Measurements from ENCODE around the gene TMEM203. TPM values are rescaled to one million over a fixed set of nuclear protein-coding genes. Genes with fewer than 3 reads are reported as not detected.

The TMEM203 gene
- total RNA-seq, 4 donors from 2014 or later, result 18.9 to 42.1 (median 28.7) TPM

DNA sequence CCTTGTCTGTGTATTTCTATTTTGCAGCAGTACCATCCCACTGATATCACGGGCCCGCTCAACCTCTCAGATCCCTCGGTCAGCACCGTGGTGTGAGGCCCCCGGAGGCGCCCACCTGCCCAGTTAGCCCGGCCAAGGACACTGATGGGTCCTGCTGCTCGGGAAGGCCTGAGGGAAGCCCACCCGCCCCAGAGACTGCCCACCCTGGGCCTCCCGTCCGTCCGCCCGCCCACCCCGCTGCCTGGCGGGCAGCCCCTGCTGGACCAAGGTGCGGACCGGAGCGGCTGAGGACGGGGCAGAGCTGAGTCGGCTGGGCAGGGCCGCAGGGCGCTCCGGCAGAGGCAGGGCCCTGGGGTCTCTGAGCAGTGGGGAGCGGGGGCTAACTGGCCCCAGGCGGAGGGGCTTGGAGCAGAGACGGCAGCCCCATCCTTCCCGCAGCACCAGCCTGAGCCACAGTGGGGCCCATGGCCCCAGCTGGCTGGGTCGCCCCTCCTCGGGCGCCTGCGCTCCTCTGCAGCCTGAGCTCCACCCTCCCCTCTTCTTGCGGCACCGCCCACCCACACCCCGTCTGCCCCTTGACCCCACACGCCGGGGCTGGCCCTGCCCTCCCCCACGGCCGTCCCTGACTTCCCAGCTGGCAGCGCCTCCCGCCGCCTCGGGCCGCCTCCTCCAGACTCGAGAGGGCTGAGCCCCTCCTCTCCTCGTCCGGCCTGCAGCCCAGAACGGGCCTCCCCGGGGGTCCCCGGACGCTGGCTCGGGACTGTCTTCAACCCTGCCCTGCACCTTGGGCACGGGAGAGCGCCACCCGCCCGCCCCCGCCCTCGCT lies 37.5 kb downstream of the TMEM203 start:
- no peaks in the 10 kb centered on the region for H3K36me3 ChIP-seq
- H3K4me3 ChIP-seq, result peak overlapping the region in 3 of 4 donors; percentile 30 to 48 (median 46)
- H3K27ac ChIP-seq, result peak overlapping the region; percentile 4 to 72 (median 48)
- in situ Hi-C loops (cut with MboI; ENCODE audit: low pct_ligation_motif_present in 1 of 4, low pct_unique_long_range_greater_than_20kb in 1 of 4, low sequenced_read_pairs in 3 of 4) (no loop called here), intact Hi-C loops (cut with DNase I; ENCODE audit: low total_unique reads) (no loop called here)
- DNase-seq, result peak; percentile 72
- WGBS, 2 donors (ENCODE audit: low coverage in 1 of 2), result 6% methylated on average over 26 of the region's 57 CpGs; no CpG with 5 or more reads in 1 of the 2 donors
- peaks cover 14 to 41% (median 38%) of the 10 kb centered on the region in 4 donors for H3K4me1 ChIP-seq
- peak; percentile 22 for TF ChIP-seq POLR2A (IDR thresholded peaks at IDR 0.05)
- TF ChIP-seq POLR2AphosphoS5 (IDR thresholded peaks at IDR 0.05), result no peak
- no peak for TF ChIP-seq EP300 (IDR thresholded peaks at IDR 0.05; ENCODE audit: low read depth)
- peaks cover 100% of the 10 kb centered on the region for H3K27me3 ChIP-seq
- no peaks in the 10 kb centered on the region for H3K9me3 ChIP-seq

DNA sequence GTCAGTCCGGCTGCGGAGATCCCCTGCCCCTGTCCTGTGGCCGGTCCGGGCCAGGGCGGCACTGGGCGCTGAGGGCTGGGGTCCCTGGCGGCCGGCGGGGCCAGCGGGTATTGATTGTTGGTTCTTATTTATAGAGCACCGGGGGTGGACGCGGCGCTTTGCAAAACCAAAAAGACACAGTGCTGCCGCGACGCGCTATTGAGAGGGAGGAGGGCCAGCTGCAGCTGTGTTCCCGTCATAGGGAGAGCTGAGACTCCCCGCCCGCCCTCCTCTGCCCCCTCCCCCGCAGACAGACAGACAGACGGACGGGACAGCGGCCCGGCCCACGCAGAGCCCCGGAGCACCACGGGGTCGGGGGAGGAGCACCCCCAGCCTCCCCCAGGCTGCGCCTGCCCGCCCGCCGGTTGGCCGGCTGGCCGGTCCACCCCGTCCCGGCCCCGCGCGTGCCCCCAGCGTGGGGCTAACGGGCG lies 38.1 kb downstream of the TMEM203 start:
- peaks cover 19 to 48% (median 43%) of the 10 kb centered on the region in 4 donors for H3K4me1 ChIP-seq
- WGBS, 2 donors (ENCODE audit: low coverage in 1 of 2), result 21% methylated on average over 42 of the region's 44 CpGs; no CpG with 5 or more reads in 1 of the 2 donors
- TF ChIP-seq, protein P1, sequence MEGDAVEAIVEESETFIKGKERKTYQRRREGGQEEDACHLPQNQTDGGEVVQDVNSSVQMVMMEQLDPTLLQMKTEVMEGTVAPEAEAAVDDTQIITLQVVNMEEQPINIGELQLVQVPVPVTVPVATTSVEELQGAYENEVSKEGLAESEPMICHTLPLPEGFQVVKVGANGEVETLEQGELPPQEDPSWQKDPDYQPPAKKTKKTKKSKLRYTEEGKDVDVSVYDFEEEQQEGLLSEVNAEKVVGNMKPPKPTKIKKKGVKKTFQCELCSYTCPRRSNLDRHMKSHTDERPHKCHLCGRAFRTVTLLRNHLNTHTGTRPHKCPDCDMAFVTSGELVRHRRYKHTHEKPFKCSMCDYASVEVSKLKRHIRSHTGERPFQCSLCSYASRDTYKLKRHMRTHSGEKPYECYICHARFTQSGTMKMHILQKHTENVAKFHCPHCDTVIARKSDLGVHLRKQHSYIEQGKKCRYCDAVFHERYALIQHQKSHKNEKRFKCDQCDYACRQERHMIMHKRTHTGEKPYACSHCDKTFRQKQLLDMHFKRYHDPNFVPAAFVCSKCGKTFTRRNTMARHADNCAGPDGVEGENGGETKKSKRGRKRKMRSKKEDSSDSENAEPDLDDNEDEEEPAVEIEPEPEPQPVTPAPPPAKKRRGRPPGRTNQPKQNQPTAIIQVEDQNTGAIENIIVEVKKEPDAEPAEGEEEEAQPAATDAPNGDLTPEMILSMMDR (IDR thresholded peaks at IDR 0.05), result no peak
- TF ChIP-seq POLR2AphosphoS5 (IDR thresholded peaks at IDR 0.05) (no peak), POLR2A (IDR thresholded peaks at IDR 0.05) (no peak)
- H3K9me3 ChIP-seq, result no peaks in the 10 kb centered on the region
- peak overlapping the region in 1 of 4 donors; percentile 72 for H3K27ac ChIP-seq
- intact Hi-C loops (cut with DNase I; ENCODE audit: low total_unique reads) (no loop called here), in situ Hi-C loops (cut with MboI; ENCODE audit: low pct_ligation_motif_present in 1 of 4, low pct_unique_long_range_greater_than_20kb in 1 of 4, low sequenced_read_pairs in 3 of 4) (no loop called here)
- H3K36me3 ChIP-seq, result no peaks in the 10 kb centered on the region
- no peak for DNase-seq
- peak overlapping the region in 3 of 4 donors; percentile 30 to 48 (median 46) for H3K4me3 ChIP-seq
- peaks cover 100% of the 10 kb centered on the region for H3K27me3 ChIP-seq

DNA sequence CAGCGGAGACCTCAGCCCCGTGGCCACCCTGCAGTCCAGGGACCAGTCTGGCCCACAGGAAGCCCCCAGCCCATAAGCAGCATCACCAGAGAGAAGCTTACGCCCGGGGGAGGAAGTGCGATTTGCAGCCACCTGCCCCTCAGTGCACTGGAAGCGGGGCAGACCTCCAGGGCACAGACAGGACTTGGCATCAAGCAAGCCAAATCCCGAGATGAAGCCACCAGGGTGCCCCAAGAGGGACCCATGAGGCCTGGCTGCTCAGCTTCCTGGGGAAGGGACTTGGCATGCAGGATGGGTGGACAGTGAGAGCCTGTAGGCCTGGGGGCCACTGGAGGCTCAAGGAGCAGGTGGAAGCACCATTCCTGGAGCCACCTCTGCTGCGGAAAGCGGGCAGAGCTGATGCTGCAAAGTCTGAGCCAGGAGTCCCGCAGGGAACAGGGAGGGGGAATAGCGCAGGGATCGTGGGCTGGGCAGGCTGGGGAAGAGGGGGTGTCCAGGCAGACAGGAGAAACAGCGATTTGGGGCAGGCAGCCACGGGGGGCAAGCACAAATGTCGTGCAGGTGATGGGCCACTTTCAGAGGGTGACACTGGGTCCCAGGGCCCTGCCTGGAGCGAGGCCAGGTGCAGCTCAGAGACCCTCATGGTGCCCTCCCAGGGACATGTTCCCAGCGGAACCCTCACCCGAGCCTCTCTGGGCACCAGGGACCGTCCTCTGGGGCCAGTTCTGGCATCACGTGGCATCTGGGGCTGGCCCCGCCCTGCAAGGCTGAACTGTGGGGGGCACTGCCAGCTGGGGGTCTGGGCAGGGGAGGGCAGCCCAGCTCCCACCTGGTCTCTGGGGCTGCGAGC lies 38.8 kb downstream of the TMEM203 start:
- intact Hi-C loops (cut with DNase I; ENCODE audit: low total_unique reads), result no loop called here
- Histone ChIP-seq H3K9me3 (no peaks in the 10 kb centered on the region), H3K4me1 (peaks cover 19 to 55% (median 50%) of the 10 kb centered on the region in 4 donors), H3K36me3 (no peaks in the 10 kb centered on the region), H3K27ac (no peak overlapping the region), H3K4me3 (no peak overlapping the region), H3K27me3 (peaks cover 100% of the 10 kb centered on the region)
- TF ChIP-seq, protein P1 (IDR thresholded peaks at IDR 0.05), result no peak
- no peak for DNase-seq
- in situ Hi-C loops (cut with MboI; ENCODE audit: low pct_ligation_motif_present in 1 of 4, low pct_unique_long_range_greater_than_20kb in 1 of 4, low sequenced_read_pairs in 3 of 4), result no loop called here
- 62 to 66% methylated on average over 7 to 20 of the region's 22 CpGs for WGBS, 2 donors (ENCODE audit: low coverage in 1 of 2)

DNA sequence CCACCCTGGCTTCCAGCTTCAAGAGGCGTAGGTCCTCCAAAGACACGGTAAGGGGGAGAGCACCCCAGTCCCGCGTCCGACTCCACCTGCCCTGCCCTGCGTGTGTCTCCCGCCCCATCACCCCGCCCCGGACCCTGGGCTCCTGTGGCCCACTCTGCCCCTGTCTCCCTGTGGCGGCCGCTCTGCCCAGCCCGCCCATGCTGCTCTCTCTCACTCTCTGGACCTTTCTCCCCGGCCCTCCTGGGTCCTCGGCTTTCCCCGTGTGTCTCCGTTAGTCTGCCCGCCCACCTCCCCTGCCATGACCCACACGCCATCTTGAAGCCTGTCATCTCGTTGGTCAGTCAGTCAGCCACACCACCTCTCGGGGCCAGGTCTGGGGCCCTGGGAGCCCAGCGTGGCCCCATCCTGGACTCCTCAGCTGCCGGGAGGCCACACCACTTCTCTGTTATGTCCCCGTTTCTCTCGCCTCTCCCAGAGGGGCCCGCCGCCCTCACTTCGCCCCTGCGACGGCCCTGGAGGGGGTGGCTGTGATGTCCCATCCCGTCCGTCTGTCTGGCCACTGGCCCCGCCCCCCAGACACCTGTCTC lies 40.1 kb downstream of the TMEM203 start:
- Histone ChIP-seq H3K27me3 (peaks cover 100% of the 10 kb centered on the region), H3K36me3 (no peaks in the 10 kb centered on the region), H3K4me1 (peaks cover 19 to 52% (median 50%) of the 10 kb centered on the region in 4 donors), H3K9me3 (no peaks in the 10 kb centered on the region), H3K27ac (no peak overlapping the region), H3K4me3 (no peak overlapping the region)
- in situ Hi-C loops (cut with MboI; ENCODE audit: low pct_ligation_motif_present in 1 of 4, low pct_unique_long_range_greater_than_20kb in 1 of 4, low sequenced_read_pairs in 3 of 4), result no loop called here
- DNase-seq, result no peak
- TF ChIP-seq, protein P1 (IDR thresholded peaks at IDR 0.05), result no peak
- TF ChIP-seq POLR2A (IDR thresholded peaks at IDR 0.05), result no peak
- WGBS, 2 donors (ENCODE audit: low coverage in 1 of 2), result 85 to 95% methylated on average over 4 to 32 of the region's 32 CpGs
- intact Hi-C loops (cut with DNase I; ENCODE audit: low total_unique reads), result no loop called here
